ENCODE results near the gene MAG.

DNA sequence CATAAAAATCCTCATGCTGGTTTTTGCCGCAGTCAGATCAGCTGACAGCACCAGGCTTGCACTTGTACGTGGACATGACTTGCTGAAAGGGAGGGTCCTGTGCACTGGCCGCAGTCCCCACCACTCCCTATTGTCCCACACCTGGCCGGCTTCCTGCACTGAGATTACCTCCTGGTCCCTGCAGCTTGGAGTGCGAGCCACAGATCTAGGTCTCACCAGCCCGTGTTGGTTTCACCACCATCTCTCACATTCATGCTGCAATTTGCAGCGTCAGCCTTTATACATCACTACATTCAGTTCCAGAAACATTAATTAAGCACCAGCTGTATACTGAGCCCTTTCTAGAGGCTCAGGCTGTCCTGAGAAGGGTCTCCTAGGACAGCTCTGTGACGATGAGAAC is 22.1 kb downstream of the MAG start:
- TF ChIP-seq POLR2A (IDR thresholded peaks at IDR 0.05) (no peak), POLR2AphosphoS5 (IDR thresholded peaks at IDR 0.05) (no peak)
- TF ChIP-seq, protein P1, sequence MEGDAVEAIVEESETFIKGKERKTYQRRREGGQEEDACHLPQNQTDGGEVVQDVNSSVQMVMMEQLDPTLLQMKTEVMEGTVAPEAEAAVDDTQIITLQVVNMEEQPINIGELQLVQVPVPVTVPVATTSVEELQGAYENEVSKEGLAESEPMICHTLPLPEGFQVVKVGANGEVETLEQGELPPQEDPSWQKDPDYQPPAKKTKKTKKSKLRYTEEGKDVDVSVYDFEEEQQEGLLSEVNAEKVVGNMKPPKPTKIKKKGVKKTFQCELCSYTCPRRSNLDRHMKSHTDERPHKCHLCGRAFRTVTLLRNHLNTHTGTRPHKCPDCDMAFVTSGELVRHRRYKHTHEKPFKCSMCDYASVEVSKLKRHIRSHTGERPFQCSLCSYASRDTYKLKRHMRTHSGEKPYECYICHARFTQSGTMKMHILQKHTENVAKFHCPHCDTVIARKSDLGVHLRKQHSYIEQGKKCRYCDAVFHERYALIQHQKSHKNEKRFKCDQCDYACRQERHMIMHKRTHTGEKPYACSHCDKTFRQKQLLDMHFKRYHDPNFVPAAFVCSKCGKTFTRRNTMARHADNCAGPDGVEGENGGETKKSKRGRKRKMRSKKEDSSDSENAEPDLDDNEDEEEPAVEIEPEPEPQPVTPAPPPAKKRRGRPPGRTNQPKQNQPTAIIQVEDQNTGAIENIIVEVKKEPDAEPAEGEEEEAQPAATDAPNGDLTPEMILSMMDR (IDR thresholded peaks at IDR 0.05), result no peak
